HG03565 (cell line): Measurements from ENCODE around the gene ZC3H8.

Source experiments
- ATAC-seq: cut with Tn5 transposase; IDR thresholded peaks from one replicate; pipeline ENCODE4 v1.9.1; 2021; ENCODE audit warnings: mild to moderate bottlenecking, moderate library complexity; ENCODE audit not compliant: unreplicated experiment

The ZC3H8 gene

DNA sequence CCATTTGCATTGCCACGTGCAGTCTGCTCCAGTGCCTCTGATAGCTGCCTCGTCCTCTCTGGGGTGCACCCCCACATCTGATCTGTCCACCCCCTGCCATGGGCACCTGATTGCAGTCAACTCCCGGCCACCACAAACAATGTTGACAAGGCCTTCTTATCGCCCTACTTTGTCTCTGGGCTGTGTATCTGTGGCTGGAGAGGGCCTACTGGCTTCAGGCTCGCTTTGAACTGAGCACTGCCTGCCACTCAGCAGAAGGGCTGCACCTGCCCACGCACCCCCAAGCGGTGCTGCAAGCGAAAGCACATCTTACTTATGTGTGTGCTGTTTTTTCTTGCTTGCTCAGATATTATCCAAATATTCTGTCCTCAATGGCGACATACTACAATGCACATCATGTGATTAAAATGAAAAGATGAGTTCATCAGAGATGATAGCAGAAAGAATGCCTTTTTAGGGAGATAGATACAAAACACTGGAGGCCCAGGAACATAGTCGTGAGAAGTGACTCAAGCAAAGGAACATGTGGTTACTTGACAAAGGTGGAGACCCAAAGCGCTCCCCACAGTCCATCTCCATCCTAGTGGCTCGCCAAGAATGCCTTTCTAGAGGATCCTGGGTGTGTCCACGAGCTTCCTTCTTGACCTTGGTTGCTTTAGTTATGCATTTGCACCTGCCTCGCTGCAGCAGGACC, 87.9 kb downstream of the ZC3H8 start:
- no peak for ATAC-seq

DNA sequence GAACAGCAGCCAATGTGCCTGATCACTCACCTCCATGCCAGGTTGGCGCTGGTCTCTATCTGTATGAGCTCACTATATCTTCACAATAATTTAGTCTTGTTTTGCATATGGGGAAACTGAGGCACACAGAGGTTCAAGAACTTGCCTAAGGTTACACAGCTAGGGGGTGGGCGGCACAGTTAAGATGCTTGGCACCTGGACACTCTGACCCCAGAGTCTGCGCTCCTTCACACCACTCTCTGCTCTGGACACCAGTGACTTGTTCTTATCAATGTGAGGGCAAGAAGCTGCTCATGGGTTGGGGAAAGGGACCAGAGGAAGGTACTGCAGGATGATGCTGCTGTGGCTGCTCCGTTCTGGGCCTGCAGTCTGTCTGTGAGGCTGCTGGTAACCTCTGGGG, 89.5 kb downstream of the ZC3H8 start:
- no peak for ATAC-seq

DNA sequence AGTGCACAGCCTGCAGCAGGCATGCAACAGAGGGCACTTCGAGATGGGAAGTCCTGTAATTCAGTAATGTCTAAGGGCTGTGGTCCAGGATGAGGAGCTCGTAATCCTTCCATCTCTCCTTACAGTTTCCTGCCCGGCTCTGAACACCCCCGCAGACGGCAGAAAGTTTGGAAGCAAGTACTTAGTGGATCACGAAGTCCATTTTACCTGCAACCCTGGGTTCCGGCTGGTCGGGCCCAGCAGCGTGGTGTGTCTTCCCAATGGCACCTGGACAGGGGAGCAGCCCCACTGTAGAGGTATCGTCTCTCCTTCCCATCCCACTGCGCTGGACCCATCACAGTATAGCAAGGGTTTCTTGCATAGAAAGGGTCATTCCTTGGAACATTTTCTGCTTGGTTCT, 90.0 kb downstream of the ZC3H8 start:
- ATAC-seq = no peak

DNA sequence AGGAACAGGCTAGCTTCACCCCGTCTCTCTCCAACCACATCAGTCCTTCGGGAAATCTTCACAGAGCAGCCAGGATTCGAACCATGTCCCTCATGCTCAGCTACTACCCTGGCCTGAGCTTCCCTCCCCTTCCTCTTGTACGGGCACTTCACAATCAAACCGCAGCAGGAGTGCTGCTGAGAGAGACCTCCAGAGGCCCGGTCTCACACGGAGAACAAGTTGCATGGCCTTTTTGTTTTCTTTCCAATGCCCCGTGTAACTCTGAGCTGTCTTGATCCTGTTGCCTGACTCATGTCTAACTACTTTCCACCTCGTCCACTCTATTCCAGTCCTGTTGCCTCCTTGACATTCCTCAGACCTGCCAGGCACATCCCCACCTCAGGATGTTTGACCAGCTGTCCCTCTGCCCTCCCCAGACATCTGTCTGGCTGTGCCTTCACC, 91.3 kb downstream of the ZC3H8 start:
- ATAC-seq = no peak

DNA sequence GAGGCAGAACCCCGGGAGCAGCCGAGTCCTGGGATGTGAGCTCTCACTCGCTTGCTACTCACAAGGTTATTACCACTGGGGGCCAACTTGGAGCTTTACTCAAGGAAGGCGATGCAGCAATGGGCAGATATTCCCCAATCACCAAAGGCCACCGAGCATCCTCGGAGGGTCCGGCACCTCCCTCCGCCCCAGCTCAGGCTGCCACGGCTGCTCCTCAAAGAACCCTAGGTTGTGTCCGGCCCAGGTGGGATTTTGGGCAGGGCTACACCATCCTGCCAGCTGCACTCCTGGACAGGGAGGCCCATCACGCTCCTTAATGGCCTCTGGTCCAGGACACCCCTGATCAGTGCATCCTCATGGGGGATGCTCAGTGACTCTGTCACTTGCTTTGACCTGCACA, 91.9 kb downstream of the ZC3H8 start:
- no peak for ATAC-seq

DNA sequence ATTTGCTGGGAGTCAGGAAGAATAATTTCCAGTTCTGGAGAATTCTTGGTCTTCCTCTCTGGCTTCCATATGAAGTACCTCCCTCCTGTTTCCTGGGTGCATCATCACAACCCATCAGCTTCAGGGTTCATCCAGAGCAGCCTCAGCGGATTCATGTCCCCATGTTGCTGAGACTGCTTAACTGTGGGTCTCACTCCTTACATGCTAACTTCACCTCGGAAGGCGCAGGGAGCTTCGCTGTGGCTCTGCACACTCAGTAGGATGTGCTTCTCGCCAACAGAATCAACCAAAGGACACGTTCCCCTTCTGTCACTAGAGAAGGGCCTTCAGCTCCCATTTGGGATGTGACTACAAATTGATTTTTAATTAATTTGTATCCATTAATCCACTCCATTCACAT, 92.5 kb downstream of the ZC3H8 start:
- no peak for ATAC-seq
